IPS-18a (cell line): ENCODE data around the gene POLR2F.
"Not testable (repeated sequence)": the region's sequence is repeated elsewhere in the genome, so short reads cannot be mapped to it uniquely, and the experiment has no call there.

Experiments used
- H3K27ac ChIP-seq: one replicate; pipeline ENCODE4 v1.5.1; 2013; ENCODE audit warnings: low read length
- H3K27me3 ChIP-seq: one replicate; pipeline ENCODE4 v1.6.1; 2013; ENCODE audit warnings: mild to moderate bottlenecking, low read length; ENCODE audit not compliant: control insufficient read depth, insufficient read depth
- H3K36me3 ChIP-seq: one replicate; pipeline ENCODE4 v1.6.1; 2013; ENCODE audit warnings: low read depth, low read length; ENCODE audit not compliant: control insufficient read depth
- H3K4me1 ChIP-seq: one replicate; pipeline ENCODE4 v1.6.1; 2013; ENCODE audit warnings: low read depth, low read length; ENCODE audit not compliant: control insufficient read depth
- H3K4me3 ChIP-seq: one replicate; pipeline ENCODE4 v1.5.1; 2013; ENCODE audit warnings: low read length
- H3K9ac ChIP-seq: one replicate; pipeline ENCODE4 v1.6.1; 2013; ENCODE audit warnings: mild to moderate bottlenecking, low read length, moderate library complexity
- H3K9me3 ChIP-seq: one replicate; pipeline ENCODE4 v1.6.1; 2013; ENCODE audit warnings: low read depth, low read length; ENCODE audit not compliant: control insufficient read depth

The POLR2F gene

GRCh38 chr22:37975153-37975552 lies 21.7 kb downstream of the POLR2F start:
- Histone ChIP-seq H3K9ac (no peak overlapping the region), H3K4me1 (peaks cover 21% of the 10 kb centered on the region), H3K4me3 (no peak overlapping the region), H3K9me3 (no peaks in the 10 kb centered on the region), H3K27ac (no peak overlapping the region), H3K27me3 (no peaks in the 10 kb centered on the region), H3K36me3 (no peaks in the 10 kb centered on the region)

GRCh38 chr22:37976022-37976421 lies 22.5 kb downstream of the POLR2F start:
- H3K27me3 ChIP-seq, H3K27ac ChIP-seq, H3K9ac ChIP-seq, H3K4me3 ChIP-seq, H3K36me3 ChIP-seq, H3K9me3 ChIP-seq: not testable (repeated sequence)
- peaks cover 20% of the 10 kb centered on the region for H3K4me1 ChIP-seq

DNA sequence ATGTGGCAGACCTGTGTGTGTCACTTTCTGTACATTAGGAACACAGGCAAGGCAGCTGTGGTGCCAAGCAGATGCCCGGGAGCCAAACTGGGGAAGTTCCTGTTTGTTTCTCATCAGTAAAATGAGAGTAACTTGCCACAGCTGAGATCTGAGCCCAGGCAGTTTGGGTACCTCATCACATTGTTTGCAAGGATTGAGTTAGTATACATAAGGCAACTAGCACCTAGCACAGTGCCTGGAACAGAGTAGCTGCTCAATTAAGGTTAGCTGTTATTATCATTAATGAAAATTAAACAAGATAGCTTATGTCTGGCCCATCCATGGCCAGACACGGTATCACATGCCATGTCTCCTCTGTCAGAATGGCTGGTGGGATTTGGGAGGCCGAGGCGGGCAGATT lies 23.0 kb downstream of the POLR2F start:
- Histone ChIP-seq H3K36me3 (no peaks in the 10 kb centered on the region), H3K9ac (no peak overlapping the region), H3K9me3 (no peaks in the 10 kb centered on the region), H3K4me3 (no peak overlapping the region), H3K27me3 (no peaks in the 10 kb centered on the region), H3K4me1 (peaks cover 15% of the 10 kb centered on the region), H3K27ac (no peak overlapping the region)

GRCh38 chr22:37979782-37980181 lies 26.3 kb downstream of the POLR2F start:
- H3K9me3 ChIP-seq: no peaks in the 10 kb centered on the region
- no peaks in the 10 kb centered on the region for H3K36me3 ChIP-seq
- no peak overlapping the region for H3K9ac ChIP-seq
- no peak overlapping the region for H3K4me3 ChIP-seq
- peaks cover 6% of the 10 kb centered on the region for H3K4me1 ChIP-seq
- no peak overlapping the region for H3K27ac ChIP-seq
- H3K27me3 ChIP-seq: peaks cover 12% of the 10 kb centered on the region

- Histone ChIP-seq H3K9ac (no peak overlapping the region), H3K27ac (no peak overlapping the region), H3K4me1 (peaks cover 6% of the 10 kb centered on the region), H3K27me3 (peaks cover 12% of the 10 kb centered on the region), H3K9me3 (no peaks in the 10 kb centered on the region), H3K36me3 (no peaks in the 10 kb centered on the region), H3K4me3 (no peak overlapping the region)
These were observed 27.9 kb downstream of the POLR2F start for GRCh38 chr22:37981282-37982011.

DNA sequence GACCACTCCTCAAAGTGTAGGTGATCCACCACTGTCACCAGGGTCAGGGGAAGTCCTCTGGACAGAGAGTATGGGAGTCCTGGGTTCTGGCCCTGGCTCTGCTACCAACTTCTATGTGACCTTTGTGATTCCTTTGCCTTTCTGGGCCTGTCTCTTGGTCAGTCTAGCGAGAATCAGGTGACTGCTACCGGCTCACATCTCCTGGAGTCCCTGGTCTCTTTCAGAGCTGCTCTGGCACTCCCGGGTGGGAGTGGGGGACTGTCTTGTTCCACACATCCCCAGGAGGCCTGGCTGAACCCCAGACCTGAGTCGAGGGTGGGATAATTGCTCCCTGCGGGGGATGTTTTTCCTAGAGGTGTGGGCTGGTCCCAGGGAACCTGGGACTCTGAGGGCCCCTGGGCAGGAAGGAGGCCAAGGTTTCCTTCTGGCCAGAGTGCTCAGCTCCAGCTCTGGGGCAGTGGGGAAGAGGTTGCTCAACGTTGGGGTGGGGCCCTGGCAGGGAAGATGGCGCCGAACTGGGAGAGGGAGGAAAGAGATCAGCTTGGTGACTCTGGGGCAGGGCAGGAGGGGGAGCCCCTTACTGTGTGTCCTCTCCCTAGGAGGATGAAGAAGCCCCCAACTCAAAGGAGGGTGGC lies 28.8 kb downstream of the POLR2F start:
- H3K27me3 ChIP-seq: peaks cover 12% of the 10 kb centered on the region
- H3K4me1 ChIP-seq: peaks cover 6% of the 10 kb centered on the region
- H3K9me3 ChIP-seq: no peaks in the 10 kb centered on the region
- H3K36me3 ChIP-seq: no peaks in the 10 kb centered on the region
- H3K27ac ChIP-seq: no peak overlapping the region
- H3K9ac ChIP-seq: no peak overlapping the region
- no peak overlapping the region for H3K4me3 ChIP-seq

DNA sequence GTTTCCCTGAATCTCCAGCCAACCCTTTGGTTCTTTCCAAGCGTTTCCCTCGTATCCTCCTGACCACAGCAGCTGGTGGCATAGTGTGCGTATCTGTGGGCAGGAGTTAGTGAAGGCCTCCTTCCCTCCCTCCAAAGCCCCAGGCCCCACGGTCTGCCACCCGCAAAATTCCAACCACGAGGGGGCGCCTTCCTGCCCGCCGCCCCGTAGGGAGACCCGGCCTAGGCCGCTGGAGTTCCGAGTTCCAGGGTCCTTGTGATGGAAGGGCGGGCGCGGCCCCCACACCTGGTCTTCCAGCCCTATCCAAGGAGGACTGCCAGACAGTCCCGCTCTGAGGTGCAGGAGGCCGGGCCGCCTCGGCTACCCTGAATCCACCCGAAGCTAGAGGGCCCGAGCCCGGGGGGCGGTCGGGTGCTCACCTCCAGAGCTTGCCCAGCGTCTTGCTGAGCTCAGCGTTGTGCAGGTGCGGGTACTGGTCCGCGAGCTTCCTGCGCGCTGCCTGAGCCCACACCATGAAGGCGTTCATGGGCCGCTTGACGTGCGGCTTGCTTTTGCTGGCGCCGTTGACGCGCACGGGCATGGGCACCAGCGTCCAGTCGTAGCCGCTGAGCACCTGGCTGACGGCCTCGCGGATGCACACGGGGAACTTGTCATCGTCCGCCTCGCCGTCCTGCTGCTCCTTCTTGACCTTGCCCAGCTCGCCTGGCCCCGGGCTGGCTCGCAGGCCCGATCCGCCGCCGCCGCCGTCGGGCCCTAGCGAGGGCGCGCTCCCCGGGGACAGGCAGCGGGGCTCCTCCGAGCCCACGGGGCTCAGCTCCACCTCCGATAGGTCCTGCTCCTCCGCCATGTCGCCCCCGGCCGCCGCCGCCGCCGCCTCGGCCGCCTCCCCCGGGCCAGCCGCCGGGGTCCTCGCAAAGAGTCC lies 29.7 kb downstream of the POLR2F start:
- Histone ChIP-seq H3K36me3 (no peaks in the 10 kb centered on the region), H3K27ac (no peak overlapping the region), H3K4me3 (peak overlapping the region; percentile 3), H3K9me3 (no peaks in the 10 kb centered on the region), H3K4me1 (peaks cover 6% of the 10 kb centered on the region), H3K27me3 (peaks cover 12% of the 10 kb centered on the region), H3K9ac (no peak overlapping the region)

- Histone ChIP-seq H3K9me3 (no peaks in the 10 kb centered on the region), H3K9ac (no peak within 1 kb of the TSS), H3K27ac (no peak within 1 kb of the TSS), H3K36me3 (no peaks in the 10 kb centered on the region), H3K4me3 (peak within 1 kb of the TSS; percentile 34), H3K27me3 (peaks cover 12% of the 10 kb centered on the region), H3K4me1 (peaks cover 6% of the 10 kb centered on the region)
These were observed 30.6 kb downstream of the POLR2F start, which contains the start of gene SOX10 for GRCh38 chr22:37983860-37984791. Gene SOX10, minus strand, starts transcription at chr22:37984555. Its CDS starts 771 bp downstream, at chr22:37983784.

GRCh38 chr22:37985050-37985585 lies 31.6 kb downstream of the POLR2F start:
- H3K9ac ChIP-seq: no peak overlapping the region
- H3K27ac ChIP-seq: no peak overlapping the region
- no peaks in the 10 kb centered on the region for H3K36me3 ChIP-seq
- H3K4me3 ChIP-seq: no peak overlapping the region
- peaks cover 12% of the 10 kb centered on the region for H3K27me3 ChIP-seq
- no peaks in the 10 kb centered on the region for H3K9me3 ChIP-seq
- H3K4me1 ChIP-seq: peaks cover 2% of the 10 kb centered on the region

GRCh38 chr22:37985751-37986281 lies 32.3 kb downstream of the POLR2F start:
- Histone ChIP-seq H3K9ac (no peak overlapping the region), H3K36me3 (no peaks in the 10 kb centered on the region), H3K4me1 (peaks cover 2% of the 10 kb centered on the region), H3K4me3 (no peak overlapping the region), H3K27ac (no peak overlapping the region), H3K27me3 (peaks cover 12% of the 10 kb centered on the region), H3K9me3 (no peaks in the 10 kb centered on the region)
